Measurements from ENCODE around the gene CCDC17.

The CCDC17 gene

DNA sequence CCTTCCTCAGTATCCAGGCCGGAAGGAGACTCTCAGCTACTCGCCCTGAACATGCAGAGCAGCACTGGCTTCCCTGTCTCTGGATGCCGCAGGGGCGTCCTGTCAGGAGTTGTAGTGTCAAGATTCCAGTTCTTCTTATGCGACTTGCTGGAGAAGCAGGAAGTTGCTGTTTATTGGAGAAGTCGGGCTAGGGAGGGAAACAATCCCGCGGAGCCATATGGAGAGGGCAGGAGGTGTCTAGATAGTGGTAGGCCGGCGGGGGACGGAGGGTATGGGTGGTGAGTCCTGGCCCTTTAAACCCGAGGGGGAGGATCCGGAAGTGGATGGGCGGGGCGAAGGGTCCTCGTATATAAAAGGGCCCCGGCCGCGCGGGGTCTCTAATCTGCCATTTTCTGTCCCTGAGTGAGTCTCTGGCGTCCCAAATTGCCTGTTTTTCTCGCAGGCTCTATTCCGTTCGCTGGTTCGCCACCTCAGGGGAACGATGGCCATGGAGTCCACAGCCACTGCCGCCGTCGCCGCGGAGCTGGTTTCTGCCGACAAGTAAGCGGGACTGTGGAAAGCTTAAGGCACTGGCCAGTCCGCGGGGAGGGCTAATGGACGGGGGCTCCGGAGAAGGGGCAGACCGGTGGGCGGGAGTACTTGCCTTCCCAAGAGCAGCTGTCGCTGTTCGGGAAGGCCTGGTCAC is 40.0 kb downstream of the CCDC17 start, which contains the start of gene NASP:
Gene NASP (plus strand): TSS at position 376 of the 685 bp plus-strand sequence. CDS start 106 bp downstream, at position 482.
- peak; percentile 72 for DNase-seq (ENCODE audit: low spot score)
- no peak for FAIRE-seq

DNA sequence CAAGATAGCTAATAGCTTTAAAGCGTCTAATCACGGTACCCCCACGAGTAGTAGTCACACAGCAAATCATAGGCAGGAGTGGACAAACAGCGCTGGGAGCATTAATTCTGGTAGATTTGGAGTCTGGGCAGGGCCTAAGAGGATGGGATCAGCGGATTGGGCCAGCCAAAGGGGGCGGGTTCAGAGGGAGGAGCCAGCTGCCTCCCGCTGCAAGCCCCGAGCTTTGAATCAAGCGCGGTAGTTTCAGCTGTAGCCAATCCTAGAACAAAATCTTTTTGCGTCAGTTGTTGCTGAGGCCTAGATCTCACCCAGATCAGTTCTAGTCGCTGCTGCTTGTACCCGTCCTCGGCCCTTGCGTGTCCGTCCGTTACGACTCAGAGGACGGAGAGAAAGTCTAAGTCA is 40.6 kb downstream of the CCDC17 start:
- peak; percentile 94 for DNase-seq (ENCODE audit: low spot score)
- FAIRE-seq = peak; percentile 90

DNA sequence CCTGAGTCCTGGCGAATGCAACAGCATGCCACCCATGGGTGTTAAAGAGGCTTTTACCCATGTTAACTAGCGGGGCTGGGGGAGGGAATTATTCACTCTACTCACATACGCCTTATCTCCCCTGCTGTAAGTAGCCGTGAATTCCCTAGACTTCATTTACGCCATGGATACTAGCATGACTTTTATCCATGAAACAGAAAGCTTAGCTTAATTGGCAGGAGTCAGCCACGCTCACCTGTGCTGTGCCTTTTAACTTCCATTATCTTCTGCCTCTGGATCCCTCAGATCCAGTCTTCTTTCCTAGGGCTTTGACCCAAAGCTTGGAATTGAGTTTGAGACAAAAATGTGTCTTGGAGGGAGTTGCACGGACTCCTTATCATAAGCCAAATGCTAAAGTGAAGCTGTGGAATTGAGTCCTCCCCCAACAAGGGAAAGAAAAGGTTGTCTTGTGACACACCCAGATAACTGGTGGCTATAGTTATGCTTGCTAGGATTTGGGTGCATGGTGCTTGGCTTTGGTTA is 49.7 kb downstream of the CCDC17 start:
- DNase-seq (ENCODE audit: low spot score) (no peak), FAIRE-seq (no peak)

DNA sequence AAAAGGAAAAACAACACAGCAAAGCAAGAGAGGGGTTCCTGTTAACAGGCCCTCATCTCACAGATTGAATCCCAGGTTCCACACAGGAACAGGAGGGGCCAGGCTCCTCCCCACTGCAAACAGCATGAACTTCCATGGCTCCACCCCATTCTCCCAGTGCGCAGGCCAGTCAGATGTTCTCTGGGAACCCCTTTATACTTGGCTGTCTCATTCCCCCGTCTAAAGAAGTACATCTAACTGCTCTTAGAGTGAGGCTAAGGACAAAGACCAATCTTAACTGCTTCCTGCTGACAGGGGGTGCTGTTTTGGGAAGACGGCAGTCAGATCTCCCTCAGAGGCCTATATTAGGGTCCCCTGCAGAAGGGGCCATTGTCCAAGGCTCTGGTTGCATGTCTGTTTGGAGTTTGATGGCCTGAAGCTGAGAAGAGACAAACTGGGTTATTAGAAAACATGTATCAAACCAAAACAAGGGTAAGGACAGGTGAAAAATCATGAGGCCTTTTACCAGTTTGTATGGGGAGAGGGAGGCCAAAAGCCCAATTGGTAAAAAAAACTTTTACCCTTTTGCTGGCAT is 50.5 kb downstream of the CCDC17 start:
- no peak for FAIRE-seq
- DNase-seq (ENCODE audit: low spot score) = no peak

DNA sequence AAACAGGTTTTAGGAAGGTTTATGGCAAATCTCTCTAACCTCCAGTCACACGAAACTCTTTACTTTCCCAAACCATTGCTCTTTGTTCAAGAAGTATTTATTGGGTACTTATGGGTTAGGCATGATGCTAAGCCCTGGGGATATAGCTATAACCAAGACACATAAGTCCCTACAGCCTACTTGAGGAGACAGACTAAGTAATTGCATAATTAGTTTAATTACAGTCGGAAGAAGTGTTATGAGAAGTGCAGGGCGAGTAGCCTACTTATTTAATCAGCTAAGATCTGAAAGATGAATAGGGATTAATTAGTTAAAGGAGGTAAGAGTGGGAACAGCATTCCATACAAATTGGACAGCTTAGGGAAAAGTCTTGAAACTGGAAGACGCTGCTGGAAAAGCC is 53.2 kb downstream of the CCDC17 start:
- DNase-seq (ENCODE audit: low spot score) (no peak), FAIRE-seq (no peak)
